IgD-negative memory B cell (primary cell): ENCODE results near the gene NPVF. TPM values are rescaled to one million over a fixed set of nuclear protein-coding genes. Genes with fewer than 3 reads are reported as not detected.
A peak's percentile ranks its signal among the peaks of the same experiment; 100 is the strongest.

Experiments
- H3K27ac Mint-ChIP-seq, 3 donors: one replicate each; pipeline ENCODE4 v1.8.0; 2020 to 2022; ENCODE audit warnings: mild to moderate bottlenecking in 3 of 3, mixed read lengths in 3 of 3, moderate library complexity in 1 of 3
- H3K27me3 Mint-ChIP-seq: one replicate; pipeline ENCODE4 v1.8.0; 2021; ENCODE audit warnings: mixed read lengths
- H3K36me3 Mint-ChIP-seq: one replicate; pipeline ENCODE4 v1.8.0; 2020; ENCODE audit warnings: mild to moderate bottlenecking, mixed read lengths
- H3K4me1 Mint-ChIP-seq, 3 donors: one replicate each; pipeline ENCODE4 v1.8.0; 2020 to 2022; ENCODE audit warnings: mixed read lengths in 3 of 3, mild to moderate bottlenecking in 1 of 3
- H3K4me3 Mint-ChIP-seq, 4 donors: one replicate each; pipeline ENCODE4 v1.8.0; 2020 to 2022; ENCODE audit warnings: mild to moderate bottlenecking in 4 of 4, mixed read lengths in 4 of 4, moderate library complexity in 3 of 4
- H3K9me3 Mint-ChIP-seq, 3 donors: one replicate each; pipeline ENCODE4 v1.8.0; 2020 to 2021; ENCODE audit warnings: mixed read lengths in 3 of 3, mild to moderate bottlenecking in 1 of 3
- polyA plus RNA-seq: library from polyadenylated mRNA; unstranded; fragments of 300-500 nt; fragmentation: Illumina TruSeq; gene quantifications from one replicate; pipeline ENCODE4 v1.2.3, GENCODE V29; 2021

NPVF gene
- polyA plus RNA-seq, result not detected

- H3K9me3 Mint-ChIP-seq, result peaks cover 0 to 10% (median 7%) of the 10 kb centered on the region in 3 donors
These were observed at the start of gene NPVF for GRCh38 chr7:25228386-25228785. NPVF (minus strand) TSS chr7:25228486; CDS start chr7:25228439, 47 bp downstream.

GRCh38 chr7:25272265-25272664 is 44.0 kb upstream of the NPVF start:
- H3K27ac Mint-ChIP-seq, result no peak overlapping the region
- H3K9me3 Mint-ChIP-seq, result no peaks in the 10 kb centered on the region
- H3K36me3 Mint-ChIP-seq, result no peaks in the 10 kb centered on the region
- H3K4me3 Mint-ChIP-seq, result peak overlapping the region in 1 of 4 donors; percentile 20
- peaks cover 1% of the 10 kb centered on the region for H3K27me3 Mint-ChIP-seq
- H3K4me1 Mint-ChIP-seq, result no peaks in the 10 kb centered on the region

More at GRCh38 chr7:25228386-25228785, at the start of gene NPVF:
- Mint-ChIP-seq H3K36me3 (no peaks in the 10 kb centered on the region), H3K27ac (no peak within 1 kb of the TSS), H3K4me3 (no peak within 1 kb of the TSS), H3K27me3 (peaks cover 13% of the 10 kb centered on the region), H3K4me1 (no peaks in the 10 kb centered on the region)

- Mint-ChIP-seq H3K4me3 (no peak overlapping the region), H3K9me3 (no peaks in the 10 kb centered on the region), H3K36me3 (no peaks in the 10 kb centered on the region), H3K4me1 (peaks cover 0 to 5% (median 2%) of the 10 kb centered on the region in 3 donors), H3K27me3 (peaks cover 32% of the 10 kb centered on the region), H3K27ac (no peak overlapping the region)
These were observed 35.1 kb upstream of the NPVF start for GRCh38 chr7:25263337-25263736.

- H3K4me1 Mint-ChIP-seq, result peaks cover 0 to 5% (median 2%) of the 10 kb centered on the region in 3 donors
- no peaks in the 10 kb centered on the region for H3K9me3 Mint-ChIP-seq
- no peak overlapping the region for H3K4me3 Mint-ChIP-seq
- H3K27ac Mint-ChIP-seq, result no peak overlapping the region
- no peaks in the 10 kb centered on the region for H3K36me3 Mint-ChIP-seq
- H3K27me3 Mint-ChIP-seq, result peaks cover 32% of the 10 kb centered on the region
These were observed 34.3 kb upstream of the NPVF start for GRCh38 chr7:25262586-25262985.

GRCh38 chr7:25261545-25262140 is 33.4 kb upstream of the NPVF start:
- peak overlapping the region in 1 of 4 donors; percentile 39 for H3K4me3 Mint-ChIP-seq
- no peaks in the 10 kb centered on the region for H3K36me3 Mint-ChIP-seq
- peaks cover 0 to 5% (median 2%) of the 10 kb centered on the region in 3 donors for H3K4me1 Mint-ChIP-seq
- no peak overlapping the region for H3K27ac Mint-ChIP-seq
- peaks cover 32% of the 10 kb centered on the region for H3K27me3 Mint-ChIP-seq
- no peaks in the 10 kb centered on the region for H3K9me3 Mint-ChIP-seq

- Mint-ChIP-seq H3K27me3 (peaks cover 33% of the 10 kb centered on the region), H3K4me3 (peak overlapping the region in 1 of 4 donors; percentile 39), H3K9me3 (no peaks in the 10 kb centered on the region), H3K4me1 (peaks cover 0 to 5% (median 2%) of the 10 kb centered on the region in 3 donors), H3K27ac (peak overlapping the region in 1 of 3 donors; percentile 24), H3K36me3 (no peaks in the 10 kb centered on the region)
These were observed 32.7 kb upstream of the NPVF start for GRCh38 chr7:25260862-25261494.

- Mint-ChIP-seq H3K4me3 (no peak overlapping the region), H3K27ac (no peak overlapping the region)
These were observed 31.4 kb upstream of the NPVF start for GRCh38 chr7:25259487-25260243.

GRCh38 chr7:25256333-25256819 is 28.1 kb upstream of the NPVF start:
- Mint-ChIP-seq H3K4me3 (no peak overlapping the region), H3K36me3 (no peaks in the 10 kb centered on the region), H3K4me1 (peaks cover 0 to 5% (median 0%) of the 10 kb centered on the region in 3 donors), H3K9me3 (no peaks in the 10 kb centered on the region), H3K27me3 (peaks cover 21% of the 10 kb centered on the region), H3K27ac (no peak overlapping the region)

More at GRCh38 chr7:25259487-25260243, 31.4 kb upstream of the NPVF start:
- peaks cover 0 to 5% (median 2%) of the 10 kb centered on the region in 3 donors for H3K4me1 Mint-ChIP-seq
- no peaks in the 10 kb centered on the region for H3K36me3 Mint-ChIP-seq
- H3K27me3 Mint-ChIP-seq, result peaks cover 35% of the 10 kb centered on the region
- no peaks in the 10 kb centered on the region for H3K9me3 Mint-ChIP-seq

GRCh38 chr7:25255611-25256332 is 27.5 kb upstream of the NPVF start:
- no peak overlapping the region for H3K27ac Mint-ChIP-seq
- peaks cover 16% of the 10 kb centered on the region for H3K27me3 Mint-ChIP-seq
- no peaks in the 10 kb centered on the region for H3K9me3 Mint-ChIP-seq
- peaks cover 0 to under 1% (median 0%) of the 10 kb centered on the region in 3 donors for H3K4me1 Mint-ChIP-seq
- H3K4me3 Mint-ChIP-seq, result no peak overlapping the region
- no peaks in the 10 kb centered on the region for H3K36me3 Mint-ChIP-seq

GRCh38 chr7:25254604-25255003 is 26.3 kb upstream of the NPVF start:
- H3K4me1 Mint-ChIP-seq, result no peaks in the 10 kb centered on the region
- H3K9me3 Mint-ChIP-seq, result no peaks in the 10 kb centered on the region
- no peak overlapping the region for H3K27ac Mint-ChIP-seq
- H3K36me3 Mint-ChIP-seq, result no peaks in the 10 kb centered on the region
- H3K4me3 Mint-ChIP-seq, result no peak overlapping the region
- peaks cover 16% of the 10 kb centered on the region for H3K27me3 Mint-ChIP-seq

GRCh38 chr7:25253714-25254113 is 25.4 kb upstream of the NPVF start:
- no peaks in the 10 kb centered on the region for H3K4me1 Mint-ChIP-seq
- peaks cover 15% of the 10 kb centered on the region for H3K27me3 Mint-ChIP-seq
- no peak overlapping the region for H3K4me3 Mint-ChIP-seq
- no peaks in the 10 kb centered on the region for H3K36me3 Mint-ChIP-seq
- H3K9me3 Mint-ChIP-seq, result no peaks in the 10 kb centered on the region
- no peak overlapping the region for H3K27ac Mint-ChIP-seq

- H3K9me3 Mint-ChIP-seq, result peaks cover 0 to 3% (median 0%) of the 10 kb centered on the region in 3 donors
- H3K36me3 Mint-ChIP-seq, result no peaks in the 10 kb centered on the region
- H3K4me3 Mint-ChIP-seq, result no peak overlapping the region
- H3K27ac Mint-ChIP-seq, result no peak overlapping the region
- no peaks in the 10 kb centered on the region for H3K4me1 Mint-ChIP-seq
- H3K27me3 Mint-ChIP-seq, result peaks cover 14% of the 10 kb centered on the region
These were observed 22.1 kb upstream of the NPVF start for GRCh38 chr7:25250386-25250785.

- no peak overlapping the region for H3K4me3 Mint-ChIP-seq
- H3K27ac Mint-ChIP-seq, result no peak overlapping the region
- H3K36me3 Mint-ChIP-seq, result no peaks in the 10 kb centered on the region
- no peaks in the 10 kb centered on the region for H3K4me1 Mint-ChIP-seq
- peaks cover 12% of the 10 kb centered on the region for H3K27me3 Mint-ChIP-seq
- peaks cover 0 to 3% (median 0%) of the 10 kb centered on the region in 3 donors for H3K9me3 Mint-ChIP-seq
These were observed 21.5 kb upstream of the NPVF start for GRCh38 chr7:25249772-25250171.

- Mint-ChIP-seq H3K27me3 (peaks cover 9% of the 10 kb centered on the region), H3K4me1 (no peaks in the 10 kb centered on the region), H3K4me3 (no peak overlapping the region), H3K9me3 (peaks cover 0 to 3% (median 0%) of the 10 kb centered on the region in 3 donors), H3K27ac (no peak overlapping the region), H3K36me3 (peaks cover 2% of the 10 kb centered on the region)
These were observed 18.0 kb upstream of the NPVF start for GRCh38 chr7:25246306-25246705.
